Neural cell (in vitro differentiated cells): ENCODE measurements around the gene STAU1.

ENCODE experiments used
- EZH2 ChIP-seq: fragments of 200-600, 300-800 bp; shearing (Covaris generic), sonication (generic); IDR thresholded peaks from 2 replicates; pipeline ENCODE4 v1.6.1; 2014; ENCODE audit warnings: antibody characterized with exemption, low read length, borderline replicate concordance, mild to moderate bottlenecking; ENCODE audit not compliant: insufficient read depth, poor library complexity, severe bottlenecking
- MXI1 ChIP-seq: fragments of 450-650 bp; conservative IDR thresholded peaks from 2 replicates; pipeline ENCODE4 v1.6.1; 2014; ENCODE audit warnings: antibody characterized with exemption, mild to moderate bottlenecking; ENCODE audit not compliant: poor library complexity, severe bottlenecking
- POLR2AphosphoS5 ChIP-seq: IDR thresholded peaks from 2 replicates; pipeline ENCODE4 v1.6.1; 2012
- RAD21 ChIP-seq: fragments of 450-650 bp; conservative IDR thresholded peaks from 2 replicates; pipeline ENCODE4 v1.6.1; 2014; ENCODE audit warnings: antibody characterized with exemption, mild to moderate bottlenecking, moderate library complexity
- TAF1 ChIP-seq: IDR thresholded peaks from 2 replicates; pipeline ENCODE4 v1.6.1; 2012; ENCODE audit warnings: low read depth
- TF ChIP-seq, protein P1 (sequence below): IDR thresholded peaks from 2 replicates; pipeline ENCODE4 v1.6.1; 2012; ENCODE audit warnings: borderline replicate concordance
- TF ChIP-seq, protein P2 (sequence below): fragments of 450-650 bp; IDR thresholded peaks from 2 replicates; pipeline ENCODE4 v1.5.1; 2014; ENCODE audit warnings: antibody characterized with exemption, mild to moderate bottlenecking, moderate library complexity; ENCODE audit not compliant: poor library complexity, severe bottlenecking

DNA sequence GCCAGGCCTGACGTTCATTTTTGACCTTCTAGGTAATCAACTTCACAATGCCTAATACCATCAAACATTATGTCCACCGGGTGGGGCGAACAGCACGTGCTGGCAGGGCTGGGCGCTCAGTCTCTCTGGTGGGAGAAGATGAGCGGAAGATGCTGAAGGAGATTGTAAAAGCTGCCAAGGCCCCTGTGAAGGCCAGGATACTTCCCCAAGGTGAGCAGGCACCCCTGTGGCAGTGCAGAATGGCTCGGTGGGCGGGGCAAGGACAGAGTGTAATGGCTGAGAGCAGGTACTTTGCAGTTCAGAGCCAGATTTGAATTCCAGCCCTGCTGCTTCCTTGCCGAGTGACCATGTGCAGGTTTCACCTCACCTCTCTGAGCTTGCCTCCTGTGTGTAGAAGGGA, 48.2 kb upstream of the STAU1 start:
- TF ChIP-seq POLR2AphosphoS5 (no peak), EZH2 (no peak), RAD21 (no peak), TAF1 (no peak), MXI1 (no peak)
- TF ChIP-seq, protein P1, sequence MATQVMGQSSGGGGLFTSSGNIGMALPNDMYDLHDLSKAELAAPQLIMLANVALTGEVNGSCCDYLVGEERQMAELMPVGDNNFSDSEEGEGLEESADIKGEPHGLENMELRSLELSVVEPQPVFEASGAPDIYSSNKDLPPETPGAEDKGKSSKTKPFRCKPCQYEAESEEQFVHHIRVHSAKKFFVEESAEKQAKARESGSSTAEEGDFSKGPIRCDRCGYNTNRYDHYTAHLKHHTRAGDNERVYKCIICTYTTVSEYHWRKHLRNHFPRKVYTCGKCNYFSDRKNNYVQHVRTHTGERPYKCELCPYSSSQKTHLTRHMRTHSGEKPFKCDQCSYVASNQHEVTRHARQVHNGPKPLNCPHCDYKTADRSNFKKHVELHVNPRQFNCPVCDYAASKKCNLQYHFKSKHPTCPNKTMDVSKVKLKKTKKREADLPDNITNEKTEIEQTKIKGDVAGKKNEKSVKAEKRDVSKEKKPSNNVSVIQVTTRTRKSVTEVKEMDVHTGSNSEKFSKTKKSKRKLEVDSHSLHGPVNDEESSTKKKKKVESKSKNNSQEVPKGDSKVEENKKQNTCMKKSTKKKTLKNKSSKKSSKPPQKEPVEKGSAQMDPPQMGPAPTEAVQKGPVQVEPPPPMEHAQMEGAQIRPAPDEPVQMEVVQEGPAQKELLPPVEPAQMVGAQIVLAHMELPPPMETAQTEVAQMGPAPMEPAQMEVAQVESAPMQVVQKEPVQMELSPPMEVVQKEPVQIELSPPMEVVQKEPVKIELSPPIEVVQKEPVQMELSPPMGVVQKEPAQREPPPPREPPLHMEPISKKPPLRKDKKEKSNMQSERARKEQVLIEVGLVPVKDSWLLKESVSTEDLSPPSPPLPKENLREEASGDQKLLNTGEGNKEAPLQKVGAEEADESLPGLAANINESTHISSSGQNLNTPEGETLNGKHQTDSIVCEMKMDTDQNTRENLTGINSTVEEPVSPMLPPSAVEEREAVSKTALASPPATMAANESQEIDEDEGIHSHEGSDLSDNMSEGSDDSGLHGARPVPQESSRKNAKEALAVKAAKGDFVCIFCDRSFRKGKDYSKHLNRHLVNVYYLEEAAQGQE = no peak
- TF ChIP-seq, protein P2, sequence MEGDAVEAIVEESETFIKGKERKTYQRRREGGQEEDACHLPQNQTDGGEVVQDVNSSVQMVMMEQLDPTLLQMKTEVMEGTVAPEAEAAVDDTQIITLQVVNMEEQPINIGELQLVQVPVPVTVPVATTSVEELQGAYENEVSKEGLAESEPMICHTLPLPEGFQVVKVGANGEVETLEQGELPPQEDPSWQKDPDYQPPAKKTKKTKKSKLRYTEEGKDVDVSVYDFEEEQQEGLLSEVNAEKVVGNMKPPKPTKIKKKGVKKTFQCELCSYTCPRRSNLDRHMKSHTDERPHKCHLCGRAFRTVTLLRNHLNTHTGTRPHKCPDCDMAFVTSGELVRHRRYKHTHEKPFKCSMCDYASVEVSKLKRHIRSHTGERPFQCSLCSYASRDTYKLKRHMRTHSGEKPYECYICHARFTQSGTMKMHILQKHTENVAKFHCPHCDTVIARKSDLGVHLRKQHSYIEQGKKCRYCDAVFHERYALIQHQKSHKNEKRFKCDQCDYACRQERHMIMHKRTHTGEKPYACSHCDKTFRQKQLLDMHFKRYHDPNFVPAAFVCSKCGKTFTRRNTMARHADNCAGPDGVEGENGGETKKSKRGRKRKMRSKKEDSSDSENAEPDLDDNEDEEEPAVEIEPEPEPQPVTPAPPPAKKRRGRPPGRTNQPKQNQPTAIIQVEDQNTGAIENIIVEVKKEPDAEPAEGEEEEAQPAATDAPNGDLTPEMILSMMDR = no peak
